Hindlimb muscle (tissue), 1 donor: Measurements from ENCODE around the gene CD33. TPM values are rescaled to one million over a fixed set of nuclear protein-coding genes. Genes with fewer than 3 reads are reported as not detected.
"Not testable (repeated sequence)": the region's sequence is repeated elsewhere in the genome, so short reads cannot be mapped to it uniquely, and the experiment has no call there.

Experiments
- DNase-seq: peaks from one replicate; pipeline ENCODE4 v3.0.0-alpha.2; 2013
- polyA plus RNA-seq: library from polyadenylated mRNA; unstranded; fragments of 120-200 nt; gene quantifications from one replicate; pipeline ENCODE4 v1.2.1, GENCODE V29; 2013; ENCODE audit not compliant: insufficient read length

CD33 gene
- polyA plus RNA-seq: 4.1 TPM

GRCh38 chr19:51224898-51225393 lies at the start of gene CD33:
CD33 (plus strand) TSS chr19:51225080; CDS start chr19:51225119, 39 bp downstream.
- DNase-seq: not testable (repeated sequence)

- no peak for DNase-seq
These were observed 45.6 kb upstream of the CD33 start for GRCh38 chr19:51179256-51179655.

GRCh38 chr19:51181377-51181912 lies 43.4 kb upstream of the CD33 start:
- no peak for DNase-seq

- DNase-seq: no peak
These were observed 42.9 kb upstream of the CD33 start for GRCh38 chr19:51181913-51182419.

- DNase-seq: no peak
These were observed 41.3 kb upstream of the CD33 start for GRCh38 chr19:51183629-51184028.

- no peak for DNase-seq
These were observed 39.6 kb upstream of the CD33 start for GRCh38 chr19:51185069-51185867.

GRCh38 chr19:51185868-51186215 lies 39.0 kb upstream of the CD33 start:
- no peak for DNase-seq

- DNase-seq: no peak
These were observed 38.6 kb upstream of the CD33 start for GRCh38 chr19:51186323-51186722.

GRCh38 chr19:51187395-51188226 lies 37.3 kb upstream of the CD33 start:
- no peak for DNase-seq

GRCh38 chr19:51188227-51188559 lies 36.7 kb upstream of the CD33 start:
- DNase-seq: no peak

GRCh38 chr19:51192689-51193088 lies 32.2 kb upstream of the CD33 start:
- no peak for DNase-seq

- no peak for DNase-seq
These were observed 30.2 kb upstream of the CD33 start for GRCh38 chr19:51194527-51195315.

- DNase-seq: no peak
These were observed 29.6 kb upstream of the CD33 start for GRCh38 chr19:51195316-51195586.

- DNase-seq: no peak
These were observed 29.3 kb upstream of the CD33 start for GRCh38 chr19:51195616-51196015.

- no peak for DNase-seq
These were observed 28.7 kb upstream of the CD33 start for GRCh38 chr19:51196181-51196580.

- DNase-seq: no peak
These were observed 26.2 kb upstream of the CD33 start for GRCh38 chr19:51198641-51199040.

GRCh38 chr19:51200071-51200666 lies 24.7 kb upstream of the CD33 start:
- no peak for DNase-seq

- no peak for DNase-seq
These were observed 23.2 kb upstream of the CD33 start for GRCh38 chr19:51201712-51202111.

- no peak for DNase-seq
These were observed 21.0 kb upstream of the CD33 start for GRCh38 chr19:51203916-51204315.

- DNase-seq: no peak
These were observed 20.6 kb upstream of the CD33 start for GRCh38 chr19:51204321-51204720.

- no peak for DNase-seq
These were observed 17.1 kb upstream of the CD33 start for GRCh38 chr19:51207747-51208146.

- DNase-seq: no peak
These were observed 14.6 kb upstream of the CD33 start for GRCh38 chr19:51210191-51210784.
